ENCODE results near the gene HDGFL2. TPM values are rescaled to one million over a fixed set of nuclear protein-coding genes. Genes with fewer than 3 reads are reported as not detected.

The HDGFL2 gene
- total RNA-seq, 1 experiment from 2014 or later = 75.2 TPM

GRCh38 chr19:4493929-4494690, 22.0 kb downstream of the HDGFL2 start (continued):
- TF ChIP-seq CEBPB (IDR thresholded peaks at IDR 0.05; ENCODE audit: low read depth) (no peak), FOSL1 (IDR thresholded peaks at IDR 0.05; ENCODE audit: low read depth) (no peak), POLR2A (IDR thresholded peaks at IDR 0.05; ENCODE audit: borderline replicate concordance, extremely low read depth, insufficient read depth, insufficient read length) (no peak), EZH2 (IDR thresholded peaks at IDR 0.05) (no peak)

- no peak overlapping the region for H3K27ac ChIP-seq (ENCODE audit: low read depth, low read length)
- no peak overlapping the region for H2AFZ ChIP-seq (ENCODE audit: low read depth, low read length, poor library complexity, severe bottlenecking)
- H3K79me2 ChIP-seq (ENCODE audit: insufficient read depth, low read length) = no peaks in the 10 kb centered on the region
- intact Hi-C loops (cut with micrococcal nuclease) = no loop called here
- peaks cover 0 to 4% of the 10 kb centered on the region in 2 experiments; a peak in 1 of 4 replicates for H3K9me3 ChIP-seq (ENCODE audit: control insufficient read depth in 1 of 2, insufficient read depth in 1 of 2, low read depth in 1 of 2, low read length in 2 of 2)
- no peak for ATAC-seq
- POLR2A ChIA-PET = no interaction called here
- CTCF ChIA-PET = no interaction called here
- H3K4me1 ChIP-seq (ENCODE audit: control insufficient read depth in 1 of 2, insufficient read depth in 2 of 2, low read length in 2 of 2) = peaks cover 0 to 3% of the 10 kb centered on the region in 2 experiments; a peak in 2 of 4 replicates
- no peaks in the 10 kb centered on the region for H3K27me3 ChIP-seq (ENCODE audit: insufficient read depth, low read length)
- RAD21 ChIA-PET (ENCODE audit: low non-redundant PET in 1 of 2, low total read pairs in 2 of 2, uncharacterized antibody in 2 of 2, unreplicated experiment in 2 of 2) = no interaction called here
- DNase-seq (ENCODE audit: low read depth, low spot score) = no peak
- H3K4me3 ChIP-seq (replicated peaks in 1 of 2; ENCODE audit: low read depth in 1 of 2, low read length in 2 of 2) = no peak overlapping the region
- no peaks in the 10 kb centered on the region for H3K9me2 ChIP-seq (ENCODE audit: insufficient read depth)
- no peaks in the 10 kb centered on the region for H4K20me1 ChIP-seq (ENCODE audit: insufficient read depth)
- H3K9ac ChIP-seq (ENCODE audit: low read length) = no peak overlapping the region
- H3K4me2 ChIP-seq (ENCODE audit: low read length) = no peak overlapping the region
- no TSS peak for BruUV-seq (replicated peaks)
- H3K36me3 ChIP-seq (ENCODE audit: control insufficient read depth in 1 of 2, insufficient read depth in 2 of 2, low read length in 2 of 2) = peaks cover 6 to 33% of the 10 kb centered on the region in 2 experiments; a peak in 3 of 4 replicates
- TF ChIP-seq SP1 (IDR thresholded peaks at IDR 0.05; ENCODE audit: low read depth) = no peak
- no peak for TF ChIP-seq RAD21 (IDR thresholded peaks at IDR 0.05; ENCODE audit: low read depth)
- TF ChIP-seq SRF (IDR thresholded peaks at IDR 0.05; ENCODE audit: low read depth) = no peak
- no peak for TF ChIP-seq CBX3 (IDR thresholded peaks at IDR 0.05; ENCODE audit: low read depth)
- TF ChIP-seq ELF1 (IDR thresholded peaks at IDR 0.05; ENCODE audit: borderline replicate concordance, low read depth) = no peak
- no peak for TF ChIP-seq MAX (IDR thresholded peaks at IDR 0.05)
- TF ChIP-seq POLR2AphosphoS5 (IDR thresholded peaks at IDR 0.05; ENCODE audit: low read depth, low read length) = no peak
- TF ChIP-seq SIN3A (IDR thresholded peaks at IDR 0.05; ENCODE audit: low read depth) = no peak
Observed at GRCh38 chr19:4494691-4495064, 22.6 kb downstream of the HDGFL2 start.
